K562 (cell line): ENCODE data around the gene UBR4. TPM values are rescaled to one million over a fixed set of nuclear protein-coding genes. Genes with fewer than 3 reads are reported as not detected.

ENCODE experiments used
- BRD9 ChIP-seq: fragments of 450-650 bp; IDR thresholded peaks from 2 replicates; pipeline ENCODE4 v1.6.1; 2018; ENCODE audit warnings: low read depth; ENCODE audit not compliant: partially characterized antibody
- CHD1 ChIP-seq: fragments of 200-600 bp; sonication (generic); IDR thresholded peaks from one replicate; pipeline ENCODE4 v1.6.1; 2012; ENCODE audit warnings: mild to moderate bottlenecking, moderate library complexity, low read length, inconsistent platforms
- CSDE1 ChIP-seq, 2 experiments: fragments of 450-650 bp; IDR thresholded peaks; 2 replicates each; pipeline ENCODE4 v1.6.1; 2016; ENCODE audit warnings: mild to moderate bottlenecking in 1 of 2
- CTBP1 ChIP-seq: fragments of 450-650 bp; IDR thresholded peaks from 2 replicates; pipeline ENCODE4 v1.6.1; 2016; ENCODE audit warnings: borderline replicate concordance
- DNMT1 ChIP-seq: fragments of 450-650 bp; IDR thresholded peaks from 2 replicates; pipeline ENCODE4 v1.6.1; 2016; ENCODE audit warnings: antibody characterized with exemption, mild to moderate bottlenecking
- ERF ChIP-seq: fragments of 450-650 bp; formaldehyde crosslinking; IDR thresholded peaks from 2 replicates; pipeline ENCODE4 v1.4.0; 2020; ENCODE audit warnings: mild to moderate bottlenecking, mixed read lengths
- FOSL1 ChIP-seq: fragments of 200-800 bp; sonication (Bioruptor generic); conservative IDR thresholded peaks from 2 replicates; pipeline ENCODE4 v1.6.1; 2016; ENCODE audit warnings: missing genetic modification characterization, missing compliant biosample characterization
- KAT7 ChIP-seq: sonication (generic); formaldehyde crosslinking; IDR thresholded peaks from 2 replicates; pipeline ENCODE4 v1.8.0; 2022; ENCODE audit warnings: missing genetic modification reagents, mild to moderate bottlenecking, borderline replicate concordance
- NFIC ChIP-seq: fragments of 450-650 bp; IDR thresholded peaks from 2 replicates; pipeline ENCODE4 v1.6.1; 2017; ENCODE audit warnings: mild to moderate bottlenecking, inconsistent platforms
- PHF8 ChIP-seq: fragments of 200-600 bp; sonication (generic); IDR thresholded peaks from 2 replicates; pipeline ENCODE4 v1.6.1; 2012; ENCODE audit warnings: mixed run types, mild to moderate bottlenecking, inconsistent platforms, low read length, moderate library complexity, borderline replicate concordance
- SIN3A ChIP-seq, 2 experiments: fragments of 150-350 bp in 1 of 2; IDR thresholded peaks; 2 replicates each; pipeline ENCODE4 v1.6.1; 2011 to 2016; ENCODE audit warnings: borderline replicate concordance in 2 of 2, low read depth in 2 of 2, low read length in 2 of 2, mild to moderate bottlenecking in 2 of 2, moderate library complexity in 2 of 2; ENCODE audit not compliant: control insufficient read depth in 1 of 2
- SMAD1 ChIP-seq: fragments of 150-350 bp; IDR thresholded peaks from 2 replicates; pipeline ENCODE4 v1.6.1; 2014; ENCODE audit warnings: low read length, low read depth; ENCODE audit not compliant: partially characterized antibody
- TAF7 ChIP-seq: fragments of 450-650 bp; IDR thresholded peaks from 2 replicates; pipeline ENCODE4 v1.6.1; 2016; ENCODE audit warnings: missing genetic modification characterization, missing compliant biosample characterization
- YBX1 ChIP-seq: fragments of 450-650 bp; IDR thresholded peaks from 2 replicates; pipeline ENCODE4 v1.7.1; 2016; ENCODE audit warnings: mild to moderate bottlenecking
- ZNF57 ChIP-seq: fragments of 450-650 bp; formaldehyde crosslinking; IDR thresholded peaks from 2 replicates; pipeline ENCODE4 v1.4.0; 2020; ENCODE audit warnings: mild to moderate bottlenecking, moderate library complexity
- polyA plus RNA-seq, 8 experiments: library from polyadenylated mRNA; depleted of rRNA in 4 of 8; stranded (reverse) in 5 of 8; unstranded in 3 of 8; fragments of >200 nt; fragmentation: Nextera tagmentation in 2 of 8; fragmentation: Illumina TruSeq in 1 of 8; extraction: Ambion mirVana in 2 of 8; extraction: Trizol in 1 of 8; gene quantifications; 2 replicates each; pipeline versions ENCODE4 v1.2.1 to v1.2.3, GENCODE V29; 2011 to 2014; ENCODE audit warnings: inconsistent platforms in 1 of 8, missing spikeins in 1 of 8
- total RNA-seq, 7 experiments: library from RNA; depleted of rRNA in 6 of 7; stranded (reverse); fragments of >200 nt in 6 of 7; fragmentation: Illumina TruSeq in 2 of 7; extraction: Trizol in 2 of 7; gene quantifications; 2 replicates each; pipeline versions ENCODE4 v1.2.1 to v1.2.3, GENCODE V29; 2011 to 2021; ENCODE audit warnings: low replicate concordance in 1 of 7
- TF ChIP-seq, protein P1 (sequence below): fragments of 250-450 bp; sonication (Bioruptor Pico); IDR thresholded peaks from 2 replicates; pipeline ENCODE4 v1.9.0; 2021; ENCODE audit warnings: mild to moderate bottlenecking
- TF ChIP-seq, protein P2 (sequence below), 2 experiments: IDR thresholded peaks in 1 of 2; conservative IDR thresholded peaks in 1 of 2; 2 replicates each; pipeline ENCODE4 v1.6.1; 2016; ENCODE audit warnings: low read depth in 2 of 2, mild to moderate bottlenecking in 1 of 2, missing compliant biosample characterization in 1 of 2, missing genetic modification characterization in 1 of 2, moderate library complexity in 1 of 2
- TF ChIP-seq, protein P3 (sequence below): IDR thresholded peaks from 2 replicates; pipeline ENCODE4 v1.6.1; 2012; ENCODE audit warnings: low read depth, low read length, improper control_type of control experiment, borderline replicate concordance
- TF ChIP-seq, protein P4 (sequence below): fragments of 250-450 bp; sonication (Bioruptor Pico); IDR thresholded peaks from 2 replicates; pipeline ENCODE4 v1.4.0; 2020; ENCODE audit warnings: borderline replicate concordance

Gene UBR4
- total and polyA plus RNA-seq, 9 of the 15 experiments (the other 6 are each of a cell fraction or from before 2014, with no cell fraction given): 55.4 to 277 (median 123) TPM

DNA sequence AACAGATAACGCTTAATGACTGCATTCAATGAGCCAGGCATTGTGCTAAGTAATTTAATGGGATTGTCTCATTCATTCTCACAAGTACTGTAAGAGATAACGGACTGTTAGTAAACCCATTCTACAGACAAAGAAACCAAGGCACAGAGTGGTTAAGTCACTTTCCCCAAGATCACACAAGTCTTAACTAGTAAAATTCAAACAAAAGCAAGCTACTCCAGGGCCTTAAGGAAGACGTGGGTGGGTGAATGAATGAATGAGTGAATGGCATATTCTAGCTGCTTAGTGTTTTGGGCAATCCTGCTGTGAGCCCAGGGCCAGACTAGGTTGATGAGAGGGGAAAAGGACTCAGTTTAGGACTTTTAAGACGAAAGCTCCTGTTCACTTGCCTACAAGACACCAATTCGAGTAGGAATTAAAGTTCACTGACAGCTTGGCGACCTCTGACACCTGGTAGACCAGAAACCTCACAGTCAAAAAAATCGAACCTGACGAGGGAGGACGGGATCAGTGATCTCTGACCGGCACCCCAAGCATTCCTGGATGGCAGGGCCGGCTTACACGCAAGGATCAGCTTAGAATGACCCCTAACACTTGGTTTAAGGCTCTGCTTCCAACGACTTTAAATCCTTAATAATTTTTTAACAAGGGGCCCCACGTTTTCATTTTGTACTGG, 40.7 kb upstream of the UBR4 start (continued):
- TF ChIP-seq, protein P1, sequence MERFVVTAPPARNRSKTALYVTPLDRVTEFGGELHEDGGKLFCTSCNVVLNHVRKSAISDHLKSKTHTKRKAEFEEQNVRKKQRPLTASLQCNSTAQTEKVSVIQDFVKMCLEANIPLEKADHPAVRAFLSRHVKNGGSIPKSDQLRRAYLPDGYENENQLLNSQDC (CRISPR knock-in tag): no peak
- TF ChIP-seq YBX1 (no peak), BRD9 (peak; percentile 25), SIN3A (IDR thresholded peaks at IDR 0.05; ENCODE audit: borderline replicate concordance in 2 of 2, control insufficient read depth in 1 of 2, low read depth in 2 of 2, low read length in 2 of 2) (no peak; a peak in 3 of 4 replicates), CTBP1 (no peak), NFIC (no peak), ZNF57 (CRISPR knock-in tag) (no peak), KAT7 (peak; percentile 51; the same call in 1 of the 2 replicates), FOSL1 (no peak), SMAD1 (no peak), TAF7 (0 out of 2 replicates have a peak, but pooled peaks have one; percentile 22), DNMT1 (no peak), CHD1 (peak; percentile 89), PHF8 (no peak), CSDE1 (IDR thresholded peaks at IDR 0.05) (peak in 1 of 2 experiments; percentile 4; a peak in 1 of 4 replicates), ERF (no peak)
- TF ChIP-seq, protein P2, sequence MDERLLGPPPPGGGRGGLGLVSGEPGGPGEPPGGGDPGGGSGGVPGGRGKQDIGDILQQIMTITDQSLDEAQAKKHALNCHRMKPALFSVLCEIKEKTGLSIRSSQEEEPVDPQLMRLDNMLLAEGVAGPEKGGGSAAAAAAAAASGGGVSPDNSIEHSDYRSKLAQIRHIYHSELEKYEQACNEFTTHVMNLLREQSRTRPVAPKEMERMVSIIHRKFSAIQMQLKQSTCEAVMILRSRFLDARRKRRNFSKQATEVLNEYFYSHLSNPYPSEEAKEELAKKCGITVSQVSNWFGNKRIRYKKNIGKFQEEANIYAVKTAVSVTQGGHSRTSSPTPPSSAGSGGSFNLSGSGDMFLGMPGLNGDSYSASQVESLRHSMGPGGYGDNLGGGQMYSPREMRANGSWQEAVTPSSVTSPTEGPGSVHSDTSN (CRISPR knock-in tag; IDR thresholded peaks at IDR 0.05; ENCODE audit: low read depth): no peak
- TF ChIP-seq, protein P2 (tag; conservative IDR thresholded peaks at IDR 0.05; ENCODE audit: low read depth): no peak
- TF ChIP-seq, protein P3, sequence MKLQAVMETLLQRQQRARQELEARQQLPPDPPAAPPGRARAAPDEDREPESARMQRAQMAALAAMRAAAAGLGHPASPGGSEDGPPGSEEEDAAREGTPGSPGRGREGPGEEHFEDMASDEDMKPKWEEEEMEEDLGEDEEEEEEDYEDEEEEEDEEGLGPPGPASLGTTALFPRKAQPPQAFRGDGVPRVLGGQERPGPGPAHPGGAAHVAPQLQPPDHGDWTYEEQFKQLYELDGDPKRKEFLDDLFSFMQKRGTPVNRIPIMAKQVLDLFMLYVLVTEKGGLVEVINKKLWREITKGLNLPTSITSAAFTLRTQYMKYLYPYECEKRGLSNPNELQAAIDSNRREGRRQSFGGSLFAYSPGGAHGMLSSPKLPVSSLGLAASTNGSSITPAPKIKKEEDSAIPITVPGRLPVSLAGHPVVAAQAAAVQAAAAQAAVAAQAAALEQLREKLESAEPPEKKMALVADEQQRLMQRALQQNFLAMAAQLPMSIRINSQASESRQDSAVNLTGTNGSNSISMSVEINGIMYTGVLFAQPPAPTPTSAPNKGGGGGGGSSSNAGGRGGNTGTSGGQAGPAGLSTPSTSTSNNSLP: no peak
- TF ChIP-seq, protein P4, sequence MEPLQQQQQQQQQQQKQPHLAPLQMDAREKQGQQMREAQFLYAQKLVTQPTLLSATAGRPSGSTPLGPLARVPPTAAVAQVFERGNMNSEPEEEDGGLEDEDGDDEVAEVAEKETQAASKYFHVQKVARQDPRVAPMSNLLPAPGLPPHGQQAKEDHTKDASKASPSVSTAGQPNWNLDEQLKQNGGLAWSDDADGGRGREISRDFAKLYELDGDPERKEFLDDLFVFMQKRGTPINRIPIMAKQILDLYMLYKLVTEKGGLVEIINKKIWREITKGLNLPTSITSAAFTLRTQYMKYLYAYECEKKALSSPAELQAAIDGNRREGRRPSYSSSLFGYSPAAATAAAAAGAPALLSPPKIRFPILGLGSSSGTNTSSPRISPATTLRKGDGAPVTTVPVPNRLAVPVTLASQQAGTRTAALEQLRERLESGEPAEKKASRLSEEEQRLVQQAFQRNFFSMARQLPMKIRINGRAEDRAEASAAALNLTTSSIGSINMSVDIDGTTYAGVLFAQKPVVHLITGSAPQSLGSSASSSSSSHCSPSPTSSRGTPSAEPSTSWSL (CRISPR knock-in tag): no peak
